IMR-90 (cell line): ENCODE data around the gene CYB5R4. TPM values are rescaled to one million over a fixed set of nuclear protein-coding genes. Genes with fewer than 3 reads are reported as not detected.

ENCODE experiments used
- ATAC-seq: fragments of 200-7000 bp; cut with Tn5 transposase; 2 replicates; pipeline ENCODE4 v1.9.1; 2020; ENCODE audit warnings: low read depth, mild to moderate bottlenecking, moderate library complexity
- BruUV-seq: library from RNA; stranded (reverse); fragments of 400-500 nt; replicated peaks from 2 replicates; lab custom pipeline; 2021; lab: Mats Ljungman, UMichigan
- CTCF ChIA-PET: fragments of 300-600 bp; formaldehyde crosslinking; extraction: SDS; loops from one replicate; lab custom pipeline; 2021; ENCODE audit warnings: antibody characterized with exemption; lab: Yijun Ruan, JAX
- POLR2A ChIA-PET: fragments of 300-600 bp; sonication (Branson Sonifier 250); formaldehyde crosslinking; loops from one replicate; lab custom pipeline; 2022; ENCODE audit warnings: antibody characterized with exemption; ENCODE audit not compliant: unreplicated experiment; lab: Charles Lee
- DNase-seq: peaks from one replicate; pipeline ENCODE4 v3.0.0; 2013
- H2AFZ ChIP-seq: replicated peaks from 2 replicates; pipeline ENCODE3; 2013; ENCODE audit warnings: low read length, mild to moderate bottlenecking; ENCODE audit not compliant: poor library complexity
- H2AK5ac ChIP-seq: 2 replicates; pipeline ENCODE4 v1.6.1; 2013; ENCODE audit warnings: low read depth, low read length, inconsistent platforms
- H2AK9ac ChIP-seq: replicated peaks from 2 replicates; pipeline ENCODE3; 2013; ENCODE audit warnings: mild to moderate bottlenecking, low read depth, low read length, moderate library complexity; ENCODE audit not compliant: poor library complexity
- H2BK120ac ChIP-seq: 2 replicates; pipeline ENCODE4 v1.6.1; 2013; ENCODE audit warnings: low read depth, low read length, inconsistent platforms
- H2BK15ac ChIP-seq: 3 replicates; pipeline ENCODE4 v1.6.1; 2013; ENCODE audit warnings: low read depth, low read length, inconsistent platforms
- H2BK20ac ChIP-seq: 2 replicates; pipeline ENCODE4 v1.6.1; 2013; ENCODE audit warnings: low read depth, mild to moderate bottlenecking, inconsistent platforms, low read length, moderate library complexity
- H2BK5ac ChIP-seq: 2 replicates; pipeline ENCODE4 v1.6.1; 2013; ENCODE audit warnings: mild to moderate bottlenecking, low read depth, low read length, inconsistent platforms; ENCODE audit not compliant: poor library complexity, severe bottlenecking
- H3K14ac ChIP-seq: replicated peaks from 2 replicates; pipeline ENCODE4 v1.6.1; 2013; ENCODE audit warnings: low read depth, low read length, inconsistent platforms
- H3K18ac ChIP-seq: 2 replicates; pipeline ENCODE4 v1.6.1; 2013; ENCODE audit warnings: low read depth, low read length, control low read depth
- H3K23ac ChIP-seq: 2 replicates; pipeline ENCODE4 v1.6.1; 2013; ENCODE audit warnings: low read depth, low read length, inconsistent platforms
- H3K27ac ChIP-seq: 2 replicates; pipeline ENCODE4 v1.5.1; 2013; ENCODE audit warnings: mild to moderate bottlenecking, control low read depth, low read length; ENCODE audit not compliant: insufficient read depth
- H3K27me3 ChIP-seq: 2 replicates; pipeline ENCODE4 v1.6.1; 2013; ENCODE audit warnings: low read length; ENCODE audit not compliant: control insufficient read depth, insufficient read depth
- H3K36me3 ChIP-seq: 2 replicates; pipeline ENCODE4 v1.6.1; 2013; ENCODE audit warnings: low read length, mixed read lengths; ENCODE audit not compliant: control insufficient read depth, insufficient read depth
- H3K4ac ChIP-seq: 2 replicates; pipeline ENCODE4 v1.6.1; 2013; ENCODE audit warnings: low read depth, low read length, inconsistent platforms
- H3K4me1 ChIP-seq: 2 replicates; pipeline ENCODE4 v1.6.1; 2013; ENCODE audit warnings: low read length, mixed read lengths; ENCODE audit not compliant: control insufficient read depth, insufficient read depth
- H3K4me2 ChIP-seq: 2 replicates; pipeline ENCODE4 v1.6.1; 2013; ENCODE audit warnings: low read depth, mild to moderate bottlenecking, control low read depth, low read length, moderate library complexity
- H3K4me3 ChIP-seq: 2 replicates; pipeline ENCODE4 v1.5.1; 2013; ENCODE audit warnings: low read depth, mild to moderate bottlenecking, control low read depth, low read length, moderate library complexity; ENCODE audit not compliant: insufficient read depth
- H3K56ac ChIP-seq: 2 replicates; pipeline ENCODE4 v1.6.1; 2013; ENCODE audit warnings: low read length, inconsistent platforms; ENCODE audit not compliant: insufficient read depth; ENCODE audit errors: extremely low read depth
- H3K79me1 ChIP-seq, 2 experiments: 2 replicates each; pipeline ENCODE4 v1.6.1; 2013; ENCODE audit warnings: low read length in 2 of 2, inconsistent platforms in 1 of 2, low read depth in 1 of 2
- H3K9ac ChIP-seq: 2 replicates; pipeline ENCODE4 v1.6.1; 2013; ENCODE audit warnings: low read depth, low read length, control low read depth
- H3K9me1 ChIP-seq: 2 replicates; pipeline ENCODE4 v1.6.1; 2013; ENCODE audit warnings: low read length, inconsistent platforms; ENCODE audit not compliant: insufficient read depth
- H3K9me3 ChIP-seq: 2 replicates; pipeline ENCODE4 v1.6.1; 2013; ENCODE audit warnings: low read length; ENCODE audit not compliant: control insufficient read depth, insufficient read depth
- H4K20me1 ChIP-seq: 2 replicates; pipeline ENCODE4 v1.6.1; 2013; ENCODE audit warnings: low read length, inconsistent platforms; ENCODE audit not compliant: insufficient read depth
- H4K5ac ChIP-seq: 2 replicates; pipeline ENCODE4 v1.6.1; 2013; ENCODE audit warnings: mild to moderate bottlenecking, low read depth, low read length, control low read depth
- H4K8ac ChIP-seq, 2 experiments: 2 replicates each; pipeline ENCODE4 v1.6.1; 2013; ENCODE audit warnings: low read depth in 2 of 2, low read length in 2 of 2, control low read depth in 1 of 2, inconsistent platforms in 1 of 2
- H4K91ac ChIP-seq: 2 replicates; pipeline ENCODE4 v1.6.1; 2013; ENCODE audit warnings: low read depth, low read length, inconsistent platforms; ENCODE audit not compliant: insufficient read depth
- BHLHE40 ChIP-seq: fragments of 150-350 bp; IDR thresholded peaks from 2 replicates; pipeline ENCODE4 v1.6.1; 2016; ENCODE audit warnings: mild to moderate bottlenecking, low read depth, low read length
- CHD1 ChIP-seq: IDR thresholded peaks from 2 replicates; pipeline ENCODE4 v1.6.1; 2012; ENCODE audit warnings: low read depth, low read length, improper control_type of control experiment
- ELK1 ChIP-seq: fragments of 150-350 bp; IDR thresholded peaks from 2 replicates; pipeline ENCODE4 v1.6.1; 2016; ENCODE audit warnings: low read depth, mild to moderate bottlenecking, low read length, moderate library complexity, borderline replicate concordance
- MAFK ChIP-seq: IDR thresholded peaks from 2 replicates; pipeline ENCODE4 v1.6.1; 2012; ENCODE audit warnings: low read depth, low read length, improper control_type of control experiment
- MAZ ChIP-seq: IDR thresholded peaks from 2 replicates; pipeline ENCODE4 v1.6.1; 2012; ENCODE audit warnings: low read depth, mild to moderate bottlenecking, low read length, improper control_type of control experiment, moderate library complexity, borderline replicate concordance
- POLR2A ChIP-seq: IDR thresholded peaks from 2 replicates; pipeline ENCODE4 v1.6.1; 2012; ENCODE audit warnings: mild to moderate bottlenecking, low read depth, low read length
- RAD21 ChIP-seq: IDR thresholded peaks from 2 replicates; pipeline ENCODE4 v1.6.1; 2012; ENCODE audit warnings: low read length, improper control_type of control experiment
- RCOR1 ChIP-seq: IDR thresholded peaks from 2 replicates; pipeline ENCODE4 v1.6.1; 2012; ENCODE audit warnings: mild to moderate bottlenecking, low read length, improper control_type of control experiment; ENCODE audit not compliant: insufficient replicate concordance
- RFX5 ChIP-seq: IDR thresholded peaks from 2 replicates; pipeline ENCODE4 v1.8.0; 2012; ENCODE audit warnings: low read depth, mild to moderate bottlenecking, low read length, moderate library complexity
- SMC3 ChIP-seq: fragments of 150-350 bp; IDR thresholded peaks from 2 replicates; pipeline ENCODE4 v1.6.1; 2016; ENCODE audit warnings: low read depth, mild to moderate bottlenecking, antibody characterized with exemption, low read length, moderate library complexity
- WGBS, 2 experiments: methylation state at CpG; one replicate each; pipeline versions ENCODE4 v1.1.5 to v1.1.7; 2013; ENCODE audit warnings: missing lambda C conversion rate in 2 of 2; ENCODE audit not compliant: insufficient read length in 1 of 2; ENCODE audit errors: extremely low coverage in 2 of 2; 5-methylcytosine and 5-hydroxymethylcytosine counted together
- dilution Hi-C: fragments of 300-500 bp; cut with HindIII; formaldehyde crosslinking; loops from one replicate; pipeline ENCODE4 v1.14.3; 2018; ENCODE audit warnings: low sequenced_read_pairs; ENCODE audit not compliant: unreplicated experiment
- in situ Hi-C: fragments of 300-500 bp; cut with MboI; formaldehyde crosslinking; loops from 3 replicates; pipeline ENCODE4 v1.14.3; 2019; ENCODE audit warnings: low sequenced_read_pairs, inconsistent platforms, mixed read lengths
- intact Hi-C: fragments of 100-400 bp; cut with micrococcal nuclease; formaldehyde crosslinking; loops from 2 replicates; pipeline ENCODE4 v1.10.0; 2022
- polyA plus RNA-seq, 3 experiments: library from polyadenylated mRNA; depleted of rRNA; stranded (reverse); fragments of >200 nt; gene quantifications; 2 replicates each; pipeline ENCODE4 v1.2.3, GENCODE V29; 2012; ENCODE audit warnings: low replicate concordance in 1 of 3
- total RNA-seq: library from RNA; depleted of rRNA; stranded (reverse); fragments of >200 nt; gene quantifications from 2 replicates; pipeline ENCODE4 v1.2.3, GENCODE V29; 2012

The CYB5R4 gene
- total and polyA plus RNA-seq, 2 of the 4 experiments (the other 2 are of a cell fraction), result 3.2 to 6.1 TPM

- no peak overlapping the region for H2BK120ac ChIP-seq
- DNase-seq (no peak), ATAC-seq (no peak)
- no peak overlapping the region for H2AK5ac ChIP-seq
- H3K9ac ChIP-seq, result no peak overlapping the region
- H3K9me3 ChIP-seq, result no peaks in the 10 kb centered on the region
- no peak overlapping the region for H2BK15ac ChIP-seq
- no peak overlapping the region for H2BK20ac ChIP-seq
- dilution Hi-C loops (no loop called here), intact Hi-C loops (loop anchor here (5.0 kb wide), 1 partner anchor 407 kb away; no protein-coding TSS in a partner anchor), in situ Hi-C loops (loop anchor here (5.0 kb wide), 1 partner anchor 407 kb away; no protein-coding TSS in a partner anchor)
- H4K8ac ChIP-seq, result no peak overlapping the region
- no peak for TF ChIP-seq BHLHE40
- TF ChIP-seq RAD21, result no peak
- no peak for TF ChIP-seq SMC3
- TF ChIP-seq MAZ, result no peak
- no peak for TF ChIP-seq CHD1
- no peak for TF ChIP-seq POLR2A
- no peak for TF ChIP-seq RCOR1
- no peak for TF ChIP-seq MAFK
- TF ChIP-seq ELK1, result no peak
- no peak for TF ChIP-seq RFX5
- no peaks in the 10 kb centered on the region for H3K36me3 ChIP-seq
- H3K79me1 ChIP-seq, result peaks cover 10 to 20% of the 10 kb centered on the region in 2 experiments
- ChIA-PET CTCF (no interaction called here), POLR2A (no interaction called here)
- no peak overlapping the region for H2AK9ac ChIP-seq
- H3K4ac ChIP-seq, result no peak overlapping the region
- peaks cover 7% of the 10 kb centered on the region; the same call in 1 of the 2 replicates for H3K9me1 ChIP-seq
- peaks cover 1% of the 10 kb centered on the region; the same call in 1 of the 2 replicates for H3K4me1 ChIP-seq
- no peak overlapping the region for H2BK5ac ChIP-seq
- peaks cover 11% of the 10 kb centered on the region; the same call in 1 of the 2 replicates for H4K20me1 ChIP-seq
- no peak overlapping the region for H3K4me2 ChIP-seq
- H4K91ac ChIP-seq, result no peak overlapping the region
- H3K56ac ChIP-seq, result no peak overlapping the region
- H2AFZ ChIP-seq, result no peak overlapping the region
- H3K4me3 ChIP-seq, result no peak overlapping the region
- WGBS, 2 experiments, result no CpG with 5 or more reads among the region's 4 CpGs
- H3K27ac ChIP-seq, result no peak overlapping the region
- no TSS peak for BruUV-seq
- H3K23ac ChIP-seq, result no peak overlapping the region
- no peaks in the 10 kb centered on the region for H3K27me3 ChIP-seq
- no peak overlapping the region for H3K18ac ChIP-seq
- H3K14ac ChIP-seq, result no peak overlapping the region
- no peak overlapping the region for H4K5ac ChIP-seq
Measured at GRCh38 chr6:83904395-83904794, 44.9 kb downstream of the CYB5R4 start.
